Diencephalon (tissue), 1 donor: ENCODE data around the gene P2RX1. TPM values are rescaled to one million over a fixed set of nuclear protein-coding genes. Genes with fewer than 3 reads are reported as not detected.

ENCODE experiments used
- total RNA-seq: library from RNA; depleted of rRNA; stranded (reverse); fragments of >200 nt; gene quantifications from one replicate; pipeline ENCODE4 v1.2.3, GENCODE V29; 2014

P2RX1 gene
- 0.23 TPM for total RNA-seq

GRCh38 chr17:3915995-3916696 lies at the start of gene P2RX1:
P2RX1 (minus strand) TSS chr17:3916465; CDS start chr17:3916225, 240 bp downstream.

GRCh38 chr17:3964203-3965117 lies 48.2 kb upstream of the P2RX1 start, which contains the start of gene ATP2A3:
ATP2A3 (minus strand) TSS chr17:3964437; CDS start chr17:3964291, 146 bp downstream.

GRCh38 chr17:3893003-3893719 lies 23.1 kb downstream of the P2RX1 start, which contains the start of gene CAMKK1:
CAMKK1 (minus strand) TSS chr17:3893053; CDS start chr17:3885687, 7,366 bp downstream.

Other genes with a start within 250 kb of the P2RX1 start
- 19.8 TPM for gene TAX1BP3, start 247.9 kb downstream of the P2RX1 start, total RNA-seq
- gene EMC6, start 247.7 kb downstream of the P2RX1 start, total RNA-seq = 14.8 TPM
- gene P2RX5, start 220.3 kb downstream of the P2RX1 start, total RNA-seq = 13.4 TPM
- gene HASPIN, start 192.6 kb downstream of the P2RX1 start, total RNA-seq = 1.4 TPM
- gene ITGAE, start 115.3 kb downstream of the P2RX1 start, total RNA-seq = 13.6 TPM
- gene NCBP3, start 70.2 kb downstream of the P2RX1 start, total RNA-seq = 33.0 TPM
- 11.1 TPM for gene CAMKK1, start 23.4 kb downstream of the P2RX1 start, total RNA-seq
- 2.8 TPM for gene ATP2A3, start 48.0 kb upstream of the P2RX1 start, total RNA-seq
- gene ZZEF1, start 226.6 kb upstream of the P2RX1 start, total RNA-seq = 44.8 TPM
- 38.3 TPM for gene CYB5D2, start 226.7 kb upstream of the P2RX1 start, total RNA-seq